Thoracic aorta (tissue), 2 donors: Measurements from ENCODE around the gene MUC2. TPM values are rescaled to one million over a fixed set of nuclear protein-coding genes. Genes with fewer than 3 reads are reported as not detected.

Experiments used
- ATAC-seq: fragments of 150-250 bp; one replicate; pipeline ENCODE4 v1.8.0; 2017; ENCODE audit warnings: low read depth; ENCODE audit not compliant: insufficient number of reproducible peaks, low FRiP score
- DNase-seq: peaks from one replicate; pipeline ENCODE4 v3.0.0-alpha.2; 2020; ENCODE audit warnings: low spot score
- H3K27ac ChIP-seq, 2 donors: fragments of 200-600 bp; sonication (generic); 1 replicate in 1 of 2; 2 replicates in 1 of 2; pipeline ENCODE4 v1.5.1; 2016; ENCODE audit warnings: mild to moderate bottlenecking in 2 of 2, moderate library complexity in 2 of 2
- H3K27me3 ChIP-seq: fragments of 200-600 bp; sonication (generic); replicated peaks from 2 replicates; pipeline ENCODE4 v1.6.0; 2016; ENCODE audit warnings: mild to moderate bottlenecking; ENCODE audit not compliant: insufficient read depth
- H3K36me3 ChIP-seq: fragments of 200-600 bp; sonication (generic); one replicate; pipeline ENCODE4 v1.5.1; 2016
- H3K4me1 ChIP-seq, 2 donors: fragments of 200-600 bp; sonication (generic); 1 replicate in 1 of 2; 2 replicates in 1 of 2; pipeline versions ENCODE4 v1.5.1 to v1.6.0; 2016; ENCODE audit warnings: low read depth in 2 of 2, mild to moderate bottlenecking in 1 of 2; ENCODE audit not compliant: control insufficient read depth in 1 of 2
- H3K4me3 ChIP-seq: fragments of 200-600 bp; sonication (generic); 2 replicates; pipeline ENCODE4 v1.5.1; 2016; ENCODE audit warnings: mild to moderate bottlenecking
- H3K9me3 ChIP-seq: fragments of 200-600 bp; sonication (generic); 2 replicates; pipeline ENCODE4 v1.5.1; 2016
- total RNA-seq, 2 donors: library from RNA; depleted of rRNA; stranded (reverse); fragments of >200 nt; gene quantifications; one replicate each; pipeline versions ENCODE4 v1.1.0 to v1.2.3, GENCODE V29; 2016
- TF ChIP-seq, protein P1 (sequence below): fragments of 200-600 bp; sonication (generic); IDR thresholded peaks from one replicate; pipeline ENCODE4 v1.5.1; 2019; ENCODE audit warnings: antibody characterized with exemption

The MUC2 gene
- total RNA-seq, 2 donors from 2014 or later, result not detected

GRCh38 chr11:1085440-1086170, 10.9 kb downstream of the MUC2 start:
- Histone ChIP-seq H3K4me3 (no peak overlapping the region), H3K27ac (no peak overlapping the region), H3K27me3 (no peaks in the 10 kb centered on the region), H3K4me1 (no peaks in the 10 kb centered on the region), H3K36me3 (no peaks in the 10 kb centered on the region), H3K9me3 (no peaks in the 10 kb centered on the region)
- TF ChIP-seq, protein P1, sequence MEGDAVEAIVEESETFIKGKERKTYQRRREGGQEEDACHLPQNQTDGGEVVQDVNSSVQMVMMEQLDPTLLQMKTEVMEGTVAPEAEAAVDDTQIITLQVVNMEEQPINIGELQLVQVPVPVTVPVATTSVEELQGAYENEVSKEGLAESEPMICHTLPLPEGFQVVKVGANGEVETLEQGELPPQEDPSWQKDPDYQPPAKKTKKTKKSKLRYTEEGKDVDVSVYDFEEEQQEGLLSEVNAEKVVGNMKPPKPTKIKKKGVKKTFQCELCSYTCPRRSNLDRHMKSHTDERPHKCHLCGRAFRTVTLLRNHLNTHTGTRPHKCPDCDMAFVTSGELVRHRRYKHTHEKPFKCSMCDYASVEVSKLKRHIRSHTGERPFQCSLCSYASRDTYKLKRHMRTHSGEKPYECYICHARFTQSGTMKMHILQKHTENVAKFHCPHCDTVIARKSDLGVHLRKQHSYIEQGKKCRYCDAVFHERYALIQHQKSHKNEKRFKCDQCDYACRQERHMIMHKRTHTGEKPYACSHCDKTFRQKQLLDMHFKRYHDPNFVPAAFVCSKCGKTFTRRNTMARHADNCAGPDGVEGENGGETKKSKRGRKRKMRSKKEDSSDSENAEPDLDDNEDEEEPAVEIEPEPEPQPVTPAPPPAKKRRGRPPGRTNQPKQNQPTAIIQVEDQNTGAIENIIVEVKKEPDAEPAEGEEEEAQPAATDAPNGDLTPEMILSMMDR, result no peak
- no peak for ATAC-seq
- no peak for DNase-seq

- H3K27me3 ChIP-seq, result no peaks in the 10 kb centered on the region
Measured at GRCh38 chr11:1086171-1087102, 11.8 kb downstream of the MUC2 start.

DNA sequence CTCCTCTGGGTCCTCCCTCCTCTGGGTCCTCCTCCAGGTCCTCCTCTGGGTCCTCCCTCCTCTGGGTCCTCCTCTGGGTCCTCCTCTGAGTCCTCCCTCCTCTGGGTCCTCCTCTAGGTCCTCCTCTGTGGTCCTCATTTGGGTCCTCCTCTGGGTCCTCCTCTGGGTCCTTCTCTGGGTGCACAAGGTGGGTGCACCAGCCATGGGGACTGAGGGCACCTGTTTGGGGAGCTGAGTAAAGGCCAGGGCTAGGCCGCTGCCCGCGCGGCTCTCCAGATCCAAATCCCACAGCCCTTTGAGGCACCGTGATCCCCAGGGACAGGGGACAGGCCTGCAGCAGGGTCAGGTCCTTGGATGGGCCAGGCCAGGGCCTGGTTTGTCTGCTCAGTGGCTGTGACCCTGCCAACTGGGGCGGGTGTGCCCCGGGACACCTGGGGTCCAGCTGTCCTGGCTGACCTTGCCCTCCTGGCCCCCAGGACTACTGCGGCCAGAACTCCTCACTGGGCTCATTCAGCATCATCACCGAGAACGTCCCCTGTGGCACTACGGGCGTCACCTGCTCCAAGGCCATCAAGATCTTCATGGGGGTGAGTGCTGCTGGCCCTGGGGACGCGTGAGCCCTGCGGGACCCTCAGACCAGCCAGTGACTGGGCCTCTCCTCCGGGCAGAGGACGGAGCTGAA, 12.7 kb downstream of the MUC2 start:
- no peak for ATAC-seq

More at GRCh38 chr11:1086171-1087102, 11.8 kb downstream of the MUC2 start:
- H3K4me1 ChIP-seq, result no peaks in the 10 kb centered on the region
- no peak for DNase-seq
- TF ChIP-seq, protein P1, result no peak
- no peak overlapping the region for H3K27ac ChIP-seq
- no peaks in the 10 kb centered on the region for H3K36me3 ChIP-seq
- H3K4me3 ChIP-seq, result no peak overlapping the region
- H3K9me3 ChIP-seq, result no peaks in the 10 kb centered on the region
- no peak for ATAC-seq

GRCh38 chr11:1087961-1088926, 13.6 kb downstream of the MUC2 start:
- H3K9me3 ChIP-seq, result no peaks in the 10 kb centered on the region
- no peaks in the 10 kb centered on the region for H3K4me1 ChIP-seq
- TF ChIP-seq, protein P1, result no peak
- H3K36me3 ChIP-seq, result no peaks in the 10 kb centered on the region
- no peak overlapping the region for H3K4me3 ChIP-seq
- no peak overlapping the region for H3K27ac ChIP-seq
- DNase-seq (no peak), ATAC-seq (no peak)
- no peaks in the 10 kb centered on the region for H3K27me3 ChIP-seq

More for the DNA sequence above, 12.7 kb downstream of the MUC2 start:
- no peaks in the 10 kb centered on the region for H3K27me3 ChIP-seq
- DNase-seq, result no peak
- H3K9me3 ChIP-seq, result no peaks in the 10 kb centered on the region
- H3K27ac ChIP-seq, result no peak overlapping the region
- H3K4me3 ChIP-seq, result no peak overlapping the region
- H3K4me1 ChIP-seq, result no peaks in the 10 kb centered on the region
- TF ChIP-seq, protein P1, result no peak
- no peaks in the 10 kb centered on the region for H3K36me3 ChIP-seq
